ENCODE measurements around the gene PLIN4.
"Not testable (repeated sequence)": the region's sequence is repeated elsewhere in the genome, so short reads cannot be mapped to it uniquely, and the experiment has no call there.

The PLIN4 gene

DNA sequence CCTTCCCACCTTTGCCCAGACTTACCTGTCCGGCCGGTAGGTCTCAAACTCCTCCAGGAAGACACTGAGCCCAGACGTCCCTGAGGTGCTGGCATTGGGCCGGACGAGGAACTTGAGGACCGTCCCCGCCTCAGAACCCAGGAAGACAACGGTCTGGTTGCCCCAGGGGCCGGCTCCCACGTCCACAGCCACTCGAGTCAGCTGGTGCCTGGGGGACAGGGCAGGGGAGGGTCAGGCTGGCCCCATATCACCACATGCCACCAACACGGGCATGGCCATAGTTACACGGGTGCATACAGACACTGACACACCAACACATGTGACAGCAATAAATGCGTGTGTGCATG is 29.9 kb upstream of the PLIN4 start:
- TF ChIP-seq, protein P1, sequence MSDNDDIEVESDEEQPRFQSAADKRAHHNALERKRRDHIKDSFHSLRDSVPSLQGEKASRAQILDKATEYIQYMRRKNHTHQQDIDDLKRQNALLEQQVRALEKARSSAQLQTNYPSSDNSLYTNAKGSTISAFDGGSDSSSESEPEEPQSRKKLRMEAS (IDR thresholded peaks at IDR 0.05; ENCODE audit: low read depth, low read length), result no peak
- TF ChIP-seq POLR2A (IDR thresholded peaks at IDR 0.05; ENCODE audit: extremely low read depth, insufficient read length) (no peak), MYC (IDR thresholded peaks at IDR 0.05; ENCODE audit: low read depth, low read length) (no peak)
- TF ChIP-seq, protein P2, sequence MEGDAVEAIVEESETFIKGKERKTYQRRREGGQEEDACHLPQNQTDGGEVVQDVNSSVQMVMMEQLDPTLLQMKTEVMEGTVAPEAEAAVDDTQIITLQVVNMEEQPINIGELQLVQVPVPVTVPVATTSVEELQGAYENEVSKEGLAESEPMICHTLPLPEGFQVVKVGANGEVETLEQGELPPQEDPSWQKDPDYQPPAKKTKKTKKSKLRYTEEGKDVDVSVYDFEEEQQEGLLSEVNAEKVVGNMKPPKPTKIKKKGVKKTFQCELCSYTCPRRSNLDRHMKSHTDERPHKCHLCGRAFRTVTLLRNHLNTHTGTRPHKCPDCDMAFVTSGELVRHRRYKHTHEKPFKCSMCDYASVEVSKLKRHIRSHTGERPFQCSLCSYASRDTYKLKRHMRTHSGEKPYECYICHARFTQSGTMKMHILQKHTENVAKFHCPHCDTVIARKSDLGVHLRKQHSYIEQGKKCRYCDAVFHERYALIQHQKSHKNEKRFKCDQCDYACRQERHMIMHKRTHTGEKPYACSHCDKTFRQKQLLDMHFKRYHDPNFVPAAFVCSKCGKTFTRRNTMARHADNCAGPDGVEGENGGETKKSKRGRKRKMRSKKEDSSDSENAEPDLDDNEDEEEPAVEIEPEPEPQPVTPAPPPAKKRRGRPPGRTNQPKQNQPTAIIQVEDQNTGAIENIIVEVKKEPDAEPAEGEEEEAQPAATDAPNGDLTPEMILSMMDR (IDR thresholded peaks at IDR 0.05; ENCODE audit: low read depth, low read length), result no peak
- DNase-seq (ENCODE audit: low read depth), result no peak
- no peak overlapping the region for H3K4me3 ChIP-seq (ENCODE audit: low read depth, low read length)

DNA sequence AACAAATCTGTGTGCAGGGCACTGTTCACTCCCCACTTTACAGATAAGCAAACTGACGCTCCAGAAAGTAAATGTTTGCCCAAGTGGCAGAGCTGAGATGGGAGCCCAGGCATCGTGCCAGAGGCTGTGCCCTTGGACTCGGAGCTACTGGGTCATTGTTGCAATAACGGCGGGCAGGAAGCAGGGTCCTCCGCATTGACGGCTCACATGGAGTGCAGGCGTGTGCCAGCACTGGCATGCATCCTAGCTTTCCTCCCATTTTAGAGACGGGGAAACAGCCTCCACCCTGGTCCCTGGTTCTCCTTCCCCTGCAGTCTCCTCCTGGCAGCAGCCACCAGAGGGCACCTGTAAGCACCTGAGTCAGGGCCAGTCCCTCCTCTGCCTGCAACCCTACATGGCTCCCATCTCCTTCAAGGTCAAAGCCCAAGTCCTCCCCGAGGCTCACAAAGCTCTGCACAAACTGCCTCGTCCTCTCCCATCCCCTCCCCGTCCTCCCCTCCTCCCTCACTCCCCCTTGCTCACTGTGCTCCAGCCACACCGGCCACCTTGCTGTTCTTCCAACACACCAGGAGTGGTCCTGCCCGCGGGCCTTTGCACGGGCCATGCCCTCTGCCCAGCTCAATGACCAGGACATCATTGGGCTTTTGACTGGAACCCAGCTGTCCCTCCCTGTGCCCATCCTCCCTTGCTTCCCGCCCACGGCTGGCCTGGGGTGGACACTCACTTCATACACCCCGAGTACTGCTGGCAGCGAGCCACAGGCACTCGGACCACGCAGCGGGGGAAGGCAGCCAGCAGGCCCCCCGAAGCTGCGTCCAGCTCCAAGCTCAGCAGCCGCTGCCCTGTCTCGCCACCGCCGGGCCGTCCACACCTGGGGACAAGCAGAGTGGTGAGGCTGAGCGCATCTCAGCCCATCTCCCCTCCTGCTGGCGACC is 29.3 kb upstream of the PLIN4 start:
- DNase-seq (ENCODE audit: low read depth), result peak; percentile 44
- TF ChIP-seq, protein P2 (IDR thresholded peaks at IDR 0.05; ENCODE audit: low read depth, low read length), result peak; percentile 46
- TF ChIP-seq, protein P1 (IDR thresholded peaks at IDR 0.05; ENCODE audit: low read depth, low read length), result no peak

DNA sequence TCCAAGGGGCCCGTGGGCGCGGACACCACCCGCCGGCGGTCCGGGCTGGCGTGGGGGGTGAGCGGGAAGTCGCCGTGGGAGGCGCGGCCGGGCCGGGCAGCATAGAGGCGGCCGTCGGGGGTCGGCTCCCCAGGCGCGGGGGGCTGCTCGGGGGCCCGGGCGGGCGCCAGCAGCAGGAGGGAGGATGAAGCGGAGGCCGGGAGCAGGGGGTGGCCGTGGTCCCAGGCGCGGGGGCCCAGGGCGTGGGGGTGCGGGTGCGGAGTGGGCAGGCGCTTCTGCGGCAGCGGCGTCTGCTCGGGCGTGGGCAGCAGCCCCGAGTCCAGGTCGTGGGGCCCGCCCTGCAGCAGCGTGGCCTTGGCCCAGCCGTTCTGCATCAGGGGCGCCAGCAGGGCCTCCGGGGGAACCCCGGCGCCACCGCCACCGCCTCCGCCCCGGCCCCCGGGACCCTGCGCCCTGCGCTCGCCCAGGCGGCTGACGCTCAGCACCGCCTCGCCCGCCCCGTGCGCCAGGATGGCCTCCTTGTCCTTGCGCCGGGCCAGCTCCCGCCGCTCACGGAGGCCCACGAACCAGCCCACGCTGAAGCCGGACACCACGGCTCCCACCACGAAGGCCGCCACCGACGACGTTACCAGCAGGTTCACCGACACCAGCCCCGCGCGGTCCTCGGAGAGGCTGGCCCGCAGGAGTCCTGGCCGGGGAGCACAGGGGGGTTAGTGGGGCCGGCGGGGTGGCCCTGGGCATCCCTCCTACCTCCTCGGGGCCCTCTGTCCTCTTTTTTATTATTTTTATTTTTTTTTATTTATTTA is 25.8 kb upstream of the PLIN4 start:
- peak; percentile 33 for DNase-seq (ENCODE audit: low read depth)
- H3K4me3 ChIP-seq (ENCODE audit: low read depth, low read length), result no peak overlapping the region
- TF ChIP-seq, protein P1 (IDR thresholded peaks at IDR 0.05; ENCODE audit: low read depth, low read length), result no peak
- no peak for TF ChIP-seq MYC (IDR thresholded peaks at IDR 0.05; ENCODE audit: low read depth, low read length)
- no peak for TF ChIP-seq POLR2A (IDR thresholded peaks at IDR 0.05; ENCODE audit: extremely low read depth, insufficient read length)
- TF ChIP-seq, protein P2 (IDR thresholded peaks at IDR 0.05; ENCODE audit: low read depth, low read length), result no peak

More for the DNA sequence above, 29.3 kb upstream of the PLIN4 start:
- no peak overlapping the region for H3K4me3 ChIP-seq (ENCODE audit: low read depth, low read length)

DNA sequence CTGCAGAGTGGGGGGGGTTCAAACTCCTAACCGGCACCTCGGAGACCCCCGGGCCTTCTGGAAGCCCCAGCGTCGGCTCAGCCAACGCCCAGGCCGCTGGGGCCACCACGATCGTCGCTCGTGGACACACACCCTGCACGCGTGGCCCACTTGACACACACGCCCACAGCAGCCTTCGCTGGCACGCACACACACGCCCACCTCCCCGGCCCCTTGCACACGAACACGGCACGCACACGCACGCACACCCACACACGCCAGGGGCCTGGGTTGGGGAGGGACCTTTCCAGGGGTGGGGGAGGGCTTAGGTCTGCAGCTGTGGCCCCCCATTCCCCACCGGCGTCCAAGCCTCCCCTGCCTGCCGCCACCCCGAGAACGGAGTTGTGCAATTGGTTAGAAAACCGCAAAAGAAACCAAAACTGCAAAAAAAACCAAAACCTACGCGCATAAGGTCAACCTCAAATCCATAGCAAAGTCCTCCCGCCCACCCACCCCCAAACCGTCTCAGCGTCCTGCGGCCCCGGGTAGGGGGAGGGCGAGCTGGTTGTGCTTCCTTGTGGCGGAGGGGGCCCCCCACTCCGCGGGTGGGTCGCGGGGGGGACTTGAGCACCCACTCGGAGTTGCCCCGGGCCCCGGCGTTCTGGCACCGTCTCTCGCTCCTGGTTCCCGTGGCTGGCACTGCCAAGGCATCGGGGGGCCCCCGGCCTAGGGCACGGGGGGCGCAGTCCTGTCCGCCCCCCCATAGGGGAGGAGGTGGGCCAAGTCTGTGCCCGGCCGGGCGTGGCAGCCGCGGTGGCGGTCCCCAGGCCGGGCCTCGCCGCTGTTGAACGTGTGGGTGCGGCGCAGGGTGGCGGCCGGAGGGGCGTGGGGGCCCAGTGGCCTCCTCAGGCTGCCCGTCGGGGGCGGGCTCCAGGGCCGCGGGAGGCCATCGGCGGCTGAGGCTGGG is 24.9 kb upstream of the PLIN4 start:
- no peak overlapping the region for H3K4me3 ChIP-seq (ENCODE audit: low read depth, low read length)
- 0 out of 2 replicates have a peak, but pooled peaks have one; percentile 16 for TF ChIP-seq MYC (IDR thresholded peaks at IDR 0.05; ENCODE audit: low read depth, low read length)
- TF ChIP-seq, protein P2 (IDR thresholded peaks at IDR 0.05; ENCODE audit: low read depth, low read length), result no peak
- DNase-seq (ENCODE audit: low read depth), result peak; percentile 87

DNA sequence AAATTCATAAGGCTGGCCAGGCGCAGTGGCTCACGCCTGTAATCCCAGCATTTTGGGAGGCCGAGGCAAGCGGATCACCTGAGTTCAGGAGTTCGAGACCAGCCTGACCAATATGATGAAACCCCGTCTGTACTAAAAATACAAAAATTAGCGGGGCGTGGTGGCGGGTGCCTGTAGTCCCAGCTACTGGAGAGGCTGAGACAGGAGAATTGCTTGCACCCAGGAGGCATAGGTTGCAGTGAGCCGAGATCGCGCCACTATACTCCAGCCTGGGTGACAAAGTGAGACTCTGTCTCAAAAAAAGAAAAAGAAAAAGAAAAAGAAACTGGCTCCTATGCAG is 23.5 kb upstream of the PLIN4 start:
- not testable (repeated sequence) for DNase-seq (ENCODE audit: low read depth); H3K4me3 ChIP-seq (ENCODE audit: low read depth, low read length)
